GM04504 (cell line): ENCODE measurements around the gene CFAP65.

Source experiments
- DNase-seq: peaks from one replicate; pipeline ENCODE4 v3.0.0-alpha.2; 2012; ENCODE audit warnings: low read depth

Gene CFAP65

GRCh38 chr2:219041252-219041651 is at the start of gene CFAP65:
Gene CFAP65, minus strand, starts transcription at chr2:219041516. Its CDS starts 2,468 bp downstream, at chr2:219039048.
- DNase-seq = no peak

GRCh38 chr2:219090436-219091299 is 49.4 kb upstream of the CFAP65 start:
- no peak for DNase-seq

- no peak for DNase-seq
These were observed 48.0 kb upstream of the CFAP65 start for GRCh38 chr2:219089330-219089729.

- DNase-seq = no peak
These were observed 46.5 kb upstream of the CFAP65 start for GRCh38 chr2:219087848-219088247.

DNA sequence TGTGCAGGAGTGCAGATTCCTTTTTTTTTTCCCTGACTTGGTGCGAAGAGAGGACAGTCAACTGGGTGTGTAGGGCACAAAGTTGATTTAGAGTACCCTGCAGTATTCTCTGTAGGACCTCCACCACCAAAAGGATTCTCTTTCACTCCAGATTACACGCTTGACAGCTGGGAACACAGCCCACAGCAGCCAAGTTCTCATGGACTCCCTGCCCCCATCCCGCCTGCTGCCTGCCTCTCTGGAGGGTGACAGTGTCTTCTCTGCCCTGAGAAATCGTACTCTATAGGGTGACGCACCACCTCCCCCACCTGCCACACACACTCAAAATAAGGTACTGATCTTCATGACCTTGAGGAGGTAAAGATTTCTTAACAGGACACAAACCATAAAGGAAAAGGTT is 46.0 kb upstream of the CFAP65 start:
- DNase-seq = no peak

DNA sequence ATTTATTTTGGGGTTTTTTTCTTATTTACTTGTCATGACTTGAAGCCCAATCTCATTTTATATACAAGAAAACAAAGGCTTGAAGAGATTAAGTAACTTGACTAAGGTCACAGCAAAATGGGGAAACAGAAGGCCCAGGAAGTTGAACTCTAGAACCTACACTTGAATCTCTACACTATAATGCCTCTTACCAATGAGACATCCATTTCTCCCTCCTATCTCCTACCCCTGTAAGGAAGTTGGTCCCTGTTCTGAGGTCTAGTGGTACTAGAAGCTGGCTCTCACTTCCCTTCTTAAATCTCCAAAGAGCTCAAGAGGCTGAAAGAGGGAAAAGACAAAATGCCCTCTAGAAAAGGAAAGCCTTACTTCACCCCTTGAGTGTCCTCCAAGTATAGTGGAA is 44.9 kb upstream of the CFAP65 start:
- DNase-seq = no peak

DNA sequence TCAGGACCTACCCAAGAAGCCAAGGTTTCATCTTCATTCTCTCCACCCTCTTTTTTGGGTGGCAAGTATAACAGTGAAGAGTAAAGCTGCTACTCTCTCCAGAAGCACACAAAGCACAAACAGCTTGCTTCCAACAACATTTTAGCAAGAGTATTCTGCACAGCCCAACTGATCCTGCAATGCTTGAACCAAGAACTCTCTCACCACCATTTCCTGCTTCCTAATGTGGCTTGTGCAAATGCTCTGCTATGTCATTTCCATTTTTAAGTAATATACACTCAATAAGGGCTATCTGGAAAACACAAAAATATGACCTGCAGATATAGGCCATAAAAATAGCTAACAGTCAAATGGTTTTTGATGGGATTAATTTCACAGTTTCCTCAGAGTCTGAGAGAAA is 43.5 kb upstream of the CFAP65 start:
- DNase-seq = no peak

DNA sequence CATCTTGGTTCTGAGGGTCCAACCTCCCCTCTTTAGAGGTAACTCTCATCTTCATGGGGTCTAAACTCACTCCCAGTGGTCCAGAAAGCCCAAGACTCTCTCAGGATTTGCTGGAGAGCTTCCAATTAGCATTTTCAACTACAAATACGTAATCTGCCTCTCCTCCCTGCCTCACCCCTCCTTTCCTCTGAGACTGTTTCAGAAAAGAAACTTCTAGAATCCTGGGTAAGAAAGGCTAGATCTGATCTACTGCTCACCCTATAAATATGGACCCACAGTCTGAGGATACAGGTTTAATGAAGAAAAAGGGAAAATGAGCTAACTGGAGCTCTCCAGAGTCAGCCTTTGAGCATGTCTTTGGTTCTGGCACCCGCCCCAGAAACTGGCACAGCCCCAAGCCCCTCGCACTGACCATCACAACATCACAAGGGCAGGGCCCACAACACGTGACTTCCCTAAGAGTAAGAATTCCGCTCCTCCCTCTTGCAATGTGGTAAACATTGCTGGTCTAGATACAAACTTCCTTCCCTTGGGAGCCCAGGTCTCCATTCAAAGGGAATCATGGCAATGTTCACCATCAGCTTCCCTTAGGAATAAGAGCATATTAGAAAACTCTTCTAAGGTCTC is 41.1 kb upstream of the CFAP65 start:
- DNase-seq = no peak

GRCh38 chr2:219081701-219082331 is 40.5 kb upstream of the CFAP65 start:
- DNase-seq = no peak

DNA sequence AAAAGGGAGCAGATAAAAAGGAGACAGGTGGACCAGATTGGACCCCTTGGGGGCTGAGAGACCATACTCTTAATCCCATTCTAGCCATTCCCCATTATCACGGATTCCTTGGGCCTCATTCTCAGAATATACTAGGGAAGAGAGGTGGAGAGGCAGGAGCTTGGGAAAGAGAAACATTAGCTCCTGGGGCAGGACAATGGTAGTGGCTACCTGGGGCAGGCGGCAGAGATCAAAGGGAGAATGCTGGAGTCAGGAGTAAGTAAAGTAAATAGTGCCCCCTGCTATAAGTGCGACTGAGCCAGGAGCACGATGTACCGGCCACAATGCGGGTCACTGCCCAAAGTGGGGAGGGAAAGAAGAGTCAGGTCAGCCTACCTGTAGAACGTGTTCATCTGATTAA is 39.8 kb upstream of the CFAP65 start:
- no peak for DNase-seq

GRCh38 chr2:219079417-219079816 is 38.1 kb upstream of the CFAP65 start:
- no peak for DNase-seq

GRCh38 chr2:219078951-219079350 is 37.6 kb upstream of the CFAP65 start:
- DNase-seq = no peak

GRCh38 chr2:219078126-219078525 is 36.8 kb upstream of the CFAP65 start:
- no peak for DNase-seq

DNA sequence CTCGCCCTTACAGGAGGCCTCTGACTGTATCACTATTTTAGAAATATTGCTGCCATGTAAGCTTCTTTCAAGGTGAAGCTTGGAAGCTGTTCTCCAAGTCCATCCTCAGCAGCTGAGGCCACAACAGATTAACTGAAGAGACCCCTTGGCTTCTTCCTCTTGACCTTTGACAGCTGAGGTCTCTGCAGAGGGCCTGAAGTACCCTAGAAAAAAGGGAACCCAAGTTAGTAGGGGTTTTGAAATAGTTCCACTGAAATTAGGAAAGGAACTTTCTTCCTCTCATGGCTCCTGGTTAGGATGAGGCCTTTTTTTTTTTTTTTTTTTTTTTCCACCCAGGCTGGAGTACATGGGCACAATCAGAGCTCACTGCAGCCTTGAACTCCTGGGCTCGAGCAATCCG is 34.9 kb upstream of the CFAP65 start:
- DNase-seq = no peak

GRCh38 chr2:219073413-219074129 is 32.3 kb upstream of the CFAP65 start:
- DNase-seq = peak; percentile 14

DNA sequence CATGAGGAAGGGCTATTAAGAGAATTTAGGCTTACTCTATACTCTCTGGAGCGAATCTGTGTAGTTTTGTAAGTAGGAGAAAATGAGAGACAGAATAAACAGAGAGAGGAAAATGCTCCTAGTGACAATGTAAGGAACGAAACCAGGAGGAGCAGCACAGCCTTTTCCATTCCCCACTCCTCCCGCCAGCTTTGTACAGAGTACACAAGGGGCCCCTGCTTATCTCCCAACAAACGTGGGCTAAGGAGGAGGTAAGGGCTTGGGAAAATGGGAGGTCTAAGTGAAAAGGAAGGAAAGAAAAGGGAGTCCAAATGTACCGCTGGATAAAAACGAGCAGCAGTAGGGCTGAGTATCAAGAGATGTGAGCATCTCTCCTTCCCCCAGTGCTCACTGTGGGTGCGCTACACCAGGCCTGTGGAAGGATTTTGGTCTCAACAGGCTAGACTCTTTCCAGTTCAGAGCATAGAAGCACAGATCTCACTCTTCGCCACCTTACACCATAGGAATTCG is 31.5 kb upstream of the CFAP65 start:
- no peak for DNase-seq

GRCh38 chr2:219071131-219071816 is 30.0 kb upstream of the CFAP65 start:
- DNase-seq = peak; percentile 13

DNA sequence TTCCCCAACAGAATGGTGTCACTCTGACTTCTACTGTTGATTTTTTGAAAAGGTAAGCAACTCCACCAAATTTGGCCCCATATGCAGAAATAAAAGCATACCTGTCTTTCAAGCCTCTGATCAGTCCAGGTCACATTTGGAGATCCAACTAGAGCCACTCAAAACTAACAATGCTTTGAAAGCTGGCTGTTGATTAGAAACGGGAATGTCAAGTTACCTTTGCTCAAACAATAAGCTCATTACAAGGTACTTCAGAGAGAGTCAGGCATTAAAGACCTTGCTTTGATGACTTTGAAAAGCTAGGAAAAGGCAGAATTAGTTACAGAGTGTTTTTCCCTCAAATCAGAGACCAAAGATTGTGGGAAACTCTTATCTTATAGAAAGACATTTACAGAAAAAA is 24.2 kb upstream of the CFAP65 start:
- no peak for DNase-seq

GRCh38 chr2:219062081-219062480 is 20.8 kb upstream of the CFAP65 start:
- no peak for DNase-seq

- no peak for DNase-seq
These were observed 19.8 kb upstream of the CFAP65 start, which contains the start of gene IHH for GRCh38 chr2:219060821-219061791. Gene IHH, minus strand, starts transcription at chr2:219060921. Its CDS starts 454 bp downstream, at chr2:219060467.
